ENCODE measurements around the gene STX1A. TPM values are rescaled to one million over a fixed set of nuclear protein-coding genes. Genes with fewer than 3 reads are reported as not detected.

Gene STX1A
- total RNA-seq, 1 experiment from 2014 or later = 20.4 TPM

DNA sequence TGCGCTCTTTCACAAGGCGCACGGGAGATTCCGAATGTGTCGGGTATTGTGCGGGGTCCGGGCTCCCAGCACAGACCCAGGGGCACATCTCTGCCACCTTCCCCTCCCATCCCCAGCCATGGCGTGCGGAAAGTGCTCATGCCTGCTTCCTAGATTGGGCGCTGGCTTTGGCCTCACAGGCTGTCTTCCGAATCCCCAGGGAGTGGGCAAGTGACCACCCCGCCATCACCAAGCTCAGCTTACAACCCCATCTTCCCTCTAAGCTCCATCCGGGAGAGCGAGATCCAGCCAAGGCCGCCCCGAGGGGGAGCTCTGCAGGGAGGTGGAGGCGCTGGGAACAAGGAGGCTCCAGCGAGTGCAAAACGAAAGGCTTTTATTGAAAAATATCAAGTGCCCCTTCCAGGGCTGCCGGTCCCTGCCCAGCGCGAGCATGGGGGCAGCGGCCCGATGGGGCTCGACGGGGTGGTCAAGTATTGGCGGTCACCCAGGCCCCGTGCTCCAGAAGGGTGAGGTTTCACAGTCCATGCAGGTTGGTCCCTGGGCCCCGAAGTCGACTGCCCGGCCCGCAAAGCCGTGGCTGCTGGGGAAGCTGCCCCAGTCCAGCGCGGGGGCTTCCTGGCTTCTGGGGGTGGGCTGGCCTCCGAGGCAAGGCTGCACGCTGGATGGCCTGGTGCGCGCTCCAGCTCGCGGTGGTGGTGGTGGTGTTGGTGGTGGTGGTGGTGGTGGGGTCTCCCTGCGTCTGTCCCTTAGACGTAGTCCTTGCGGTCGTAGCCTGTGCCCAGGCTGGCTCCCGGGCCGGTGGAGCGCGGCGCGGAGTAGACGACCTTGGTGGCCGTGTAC is 49.4 kb upstream of the STX1A start (continued):
- TF ChIP-seq TCF7 (CRISPR knock-in tag; IDR thresholded peaks at IDR 0.05; ENCODE audit: low read depth) (no peak), RORB (CRISPR knock-in tag; IDR thresholded peaks at IDR 0.05) (no peak), KAT7 (CRISPR knock-in tag; IDR thresholded peaks at IDR 0.05; ENCODE audit: borderline replicate concordance) (no peak), ZNF317 (CRISPR knock-in tag; IDR thresholded peaks at IDR 0.05; ENCODE audit: borderline replicate concordance, low read depth) (no peak), MYBL2 (CRISPR knock-in tag; IDR thresholded peaks at IDR 0.05) (no peak)

DNA sequence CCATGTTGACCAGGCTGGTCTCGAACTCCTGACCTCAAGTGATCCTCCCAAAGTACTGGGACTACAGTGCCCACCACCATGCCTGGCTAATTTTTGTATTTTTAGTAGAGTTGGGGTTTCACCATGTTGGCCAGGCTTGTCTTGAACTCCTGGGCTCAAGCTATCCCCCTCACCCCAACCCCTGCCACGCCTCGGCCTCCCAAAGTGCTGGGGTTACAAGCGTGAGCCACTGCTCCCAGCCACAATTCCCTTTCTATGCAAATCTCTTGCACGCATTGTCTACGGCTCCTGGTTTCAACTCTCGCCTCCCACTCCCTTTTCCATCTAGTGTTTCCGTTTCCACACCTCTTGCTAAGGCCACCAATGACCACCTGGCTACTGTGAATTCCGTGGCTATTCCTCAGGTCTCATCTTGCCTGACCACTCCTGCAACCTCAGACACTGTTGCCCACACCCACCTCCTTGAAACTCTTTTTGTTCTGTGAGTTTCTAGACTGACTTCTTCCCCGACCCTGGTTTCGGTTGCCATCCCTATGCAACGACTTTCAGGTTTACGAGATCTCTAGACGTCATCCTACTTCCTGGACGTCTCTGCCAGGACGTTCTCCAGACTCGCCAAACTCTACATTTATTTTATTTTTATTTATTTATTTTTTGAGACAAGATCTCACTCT is 47.2 kb upstream of the STX1A start:
- ChIA-PET CTCF (interaction anchor here (1.1 kb wide), 1 partner anchor 44 kb away, joined by 3 read pairs; no protein-coding TSS in a partner anchor), POLR2A (no interaction called here)
- Mint-ChIP-seq H3K4me3 (no peak overlapping the region), H3K9me3 (no peaks in the 10 kb centered on the region), H3K36me3 (no peaks in the 10 kb centered on the region), H3K27me3 (ENCODE audit: low read depth) (peaks cover 10% of the 10 kb centered on the region; the same call in 1 of the 2 replicates), H3K27ac (no peak overlapping the region), H3K4me1 (peaks cover 21% of the 10 kb centered on the region)
- ATAC-seq (no peak), DNase-seq (ENCODE audit: low spot score) (no peak)
- no peak for TF ChIP-seq ZNF396 (CRISPR knock-in tag; IDR thresholded peaks at IDR 0.05; ENCODE audit: borderline replicate concordance)
- TF ChIP-seq, protein P1, sequence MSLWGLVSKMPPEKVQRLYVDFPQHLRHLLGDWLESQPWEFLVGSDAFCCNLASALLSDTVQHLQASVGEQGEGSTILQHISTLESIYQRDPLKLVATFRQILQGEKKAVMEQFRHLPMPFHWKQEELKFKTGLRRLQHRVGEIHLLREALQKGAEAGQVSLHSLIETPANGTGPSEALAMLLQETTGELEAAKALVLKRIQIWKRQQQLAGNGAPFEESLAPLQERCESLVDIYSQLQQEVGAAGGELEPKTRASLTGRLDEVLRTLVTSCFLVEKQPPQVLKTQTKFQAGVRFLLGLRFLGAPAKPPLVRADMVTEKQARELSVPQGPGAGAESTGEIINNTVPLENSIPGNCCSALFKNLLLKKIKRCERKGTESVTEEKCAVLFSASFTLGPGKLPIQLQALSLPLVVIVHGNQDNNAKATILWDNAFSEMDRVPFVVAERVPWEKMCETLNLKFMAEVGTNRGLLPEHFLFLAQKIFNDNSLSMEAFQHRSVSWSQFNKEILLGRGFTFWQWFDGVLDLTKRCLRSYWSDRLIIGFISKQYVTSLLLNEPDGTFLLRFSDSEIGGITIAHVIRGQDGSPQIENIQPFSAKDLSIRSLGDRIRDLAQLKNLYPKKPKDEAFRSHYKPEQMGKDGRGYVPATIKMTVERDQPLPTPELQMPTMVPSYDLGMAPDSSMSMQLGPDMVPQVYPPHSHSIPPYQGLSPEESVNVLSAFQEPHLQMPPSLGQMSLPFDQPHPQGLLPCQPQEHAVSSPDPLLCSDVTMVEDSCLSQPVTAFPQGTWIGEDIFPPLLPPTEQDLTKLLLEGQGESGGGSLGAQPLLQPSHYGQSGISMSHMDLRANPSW (CRISPR knock-in tag; conservative IDR thresholded peaks at IDR 0.05; ENCODE audit: low read depth) = no peak
- no peak for TF ChIP-seq HMGA2 (CRISPR knock-in tag; IDR thresholded peaks at IDR 0.05)
- TF ChIP-seq, protein P2, sequence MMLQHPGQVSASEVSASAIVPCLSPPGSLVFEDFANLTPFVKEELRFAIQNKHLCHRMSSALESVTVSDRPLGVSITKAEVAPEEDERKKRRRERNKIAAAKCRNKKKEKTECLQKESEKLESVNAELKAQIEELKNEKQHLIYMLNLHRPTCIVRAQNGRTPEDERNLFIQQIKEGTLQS (CRISPR knock-in tag; conservative IDR thresholded peaks at IDR 0.05) = no peak
- TF ChIP-seq ETV6 (CRISPR knock-in tag; IDR thresholded peaks at IDR 0.05) = no peak
- TF ChIP-seq GTF2I (CRISPR knock-in tag; conservative IDR thresholded peaks at IDR 0.05) = no peak
- no peak for TF ChIP-seq ZNF138 (CRISPR knock-in tag; conservative IDR thresholded peaks at IDR 0.05)
- TF ChIP-seq, protein P3, sequence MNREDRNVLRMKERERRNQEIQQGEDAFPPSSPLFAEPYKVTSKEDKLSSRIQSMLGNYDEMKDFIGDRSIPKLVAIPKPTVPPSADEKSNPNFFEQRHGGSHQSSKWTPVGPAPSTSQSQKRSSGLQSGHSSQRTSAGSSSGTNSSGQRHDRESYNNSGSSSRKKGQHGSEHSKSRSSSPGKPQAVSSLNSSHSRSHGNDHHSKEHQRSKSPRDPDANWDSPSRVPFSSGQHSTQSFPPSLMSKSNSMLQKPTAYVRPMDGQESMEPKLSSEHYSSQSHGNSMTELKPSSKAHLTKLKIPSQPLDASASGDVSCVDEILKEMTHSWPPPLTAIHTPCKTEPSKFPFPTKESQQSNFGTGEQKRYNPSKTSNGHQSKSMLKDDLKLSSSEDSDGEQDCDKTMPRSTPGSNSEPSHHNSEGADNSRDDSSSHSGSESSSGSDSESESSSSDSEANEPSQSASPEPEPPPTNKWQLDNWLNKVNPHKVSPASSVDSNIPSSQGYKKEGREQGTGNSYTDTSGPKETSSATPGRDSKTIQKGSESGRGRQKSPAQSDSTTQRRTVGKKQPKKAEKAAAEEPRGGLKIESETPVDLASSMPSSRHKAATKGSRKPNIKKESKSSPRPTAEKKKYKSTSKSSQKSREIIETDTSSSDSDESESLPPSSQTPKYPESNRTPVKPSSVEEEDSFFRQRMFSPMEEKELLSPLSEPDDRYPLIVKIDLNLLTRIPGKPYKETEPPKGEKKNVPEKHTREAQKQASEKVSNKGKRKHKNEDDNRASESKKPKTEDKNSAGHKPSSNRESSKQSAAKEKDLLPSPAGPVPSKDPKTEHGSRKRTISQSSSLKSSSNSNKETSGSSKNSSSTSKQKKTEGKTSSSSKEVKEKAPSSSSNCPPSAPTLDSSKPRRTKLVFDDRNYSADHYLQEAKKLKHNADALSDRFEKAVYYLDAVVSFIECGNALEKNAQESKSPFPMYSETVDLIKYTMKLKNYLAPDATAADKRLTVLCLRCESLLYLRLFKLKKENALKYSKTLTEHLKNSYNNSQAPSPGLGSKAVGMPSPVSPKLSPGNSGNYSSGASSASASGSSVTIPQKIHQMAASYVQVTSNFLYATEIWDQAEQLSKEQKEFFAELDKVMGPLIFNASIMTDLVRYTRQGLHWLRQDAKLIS (CRISPR knock-in tag; IDR thresholded peaks at IDR 0.05; ENCODE audit: borderline replicate concordance) = no peak
- no peak for TF ChIP-seq JUN (CRISPR knock-in tag; IDR thresholded peaks at IDR 0.05)
- no peak for TF ChIP-seq ZNF423 (CRISPR knock-in tag; IDR thresholded peaks at IDR 0.05)
- TF ChIP-seq, protein P4, sequence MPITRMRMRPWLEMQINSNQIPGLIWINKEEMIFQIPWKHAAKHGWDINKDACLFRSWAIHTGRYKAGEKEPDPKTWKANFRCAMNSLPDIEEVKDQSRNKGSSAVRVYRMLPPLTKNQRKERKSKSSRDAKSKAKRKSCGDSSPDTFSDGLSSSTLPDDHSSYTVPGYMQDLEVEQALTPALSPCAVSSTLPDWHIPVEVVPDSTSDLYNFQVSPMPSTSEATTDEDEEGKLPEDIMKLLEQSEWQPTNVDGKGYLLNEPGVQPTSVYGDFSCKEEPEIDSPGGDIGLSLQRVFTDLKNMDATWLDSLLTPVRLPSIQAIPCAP (CRISPR knock-in tag; IDR thresholded peaks at IDR 0.05) = no peak
- TF ChIP-seq, protein P5, sequence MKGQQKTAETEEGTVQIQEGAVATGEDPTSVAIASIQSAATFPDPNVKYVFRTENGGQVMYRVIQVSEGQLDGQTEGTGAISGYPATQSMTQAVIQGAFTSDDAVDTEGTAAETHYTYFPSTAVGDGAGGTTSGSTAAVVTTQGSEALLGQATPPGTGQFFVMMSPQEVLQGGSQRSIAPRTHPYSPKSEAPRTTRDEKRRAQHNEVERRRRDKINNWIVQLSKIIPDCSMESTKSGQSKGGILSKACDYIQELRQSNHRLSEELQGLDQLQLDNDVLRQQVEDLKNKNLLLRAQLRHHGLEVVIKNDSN (CRISPR knock-in tag; IDR thresholded peaks at IDR 0.05) = no peak
- no peak for TF ChIP-seq FOXJ3 (CRISPR knock-in tag; IDR thresholded peaks at IDR 0.05; ENCODE audit: borderline replicate concordance)
- TF ChIP-seq, protein P6, sequence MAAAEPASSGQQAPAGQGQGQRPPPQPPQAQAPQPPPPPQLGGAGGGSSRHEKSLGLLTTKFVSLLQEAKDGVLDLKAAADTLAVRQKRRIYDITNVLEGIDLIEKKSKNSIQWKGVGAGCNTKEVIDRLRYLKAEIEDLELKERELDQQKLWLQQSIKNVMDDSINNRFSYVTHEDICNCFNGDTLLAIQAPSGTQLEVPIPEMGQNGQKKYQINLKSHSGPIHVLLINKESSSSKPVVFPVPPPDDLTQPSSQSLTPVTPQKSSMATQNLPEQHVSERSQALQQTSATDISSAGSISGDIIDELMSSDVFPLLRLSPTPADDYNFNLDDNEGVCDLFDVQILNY (CRISPR knock-in tag; IDR thresholded peaks at IDR 0.05) = no peak
- no peak for TF ChIP-seq NR3C1 (CRISPR knock-in tag; conservative IDR thresholded peaks at IDR 0.05; ENCODE audit: low read depth)
- no peak for TF ChIP-seq ESRRA (CRISPR knock-in tag; IDR thresholded peaks at IDR 0.05; ENCODE audit: borderline replicate concordance)
- TF ChIP-seq, protein P7, sequence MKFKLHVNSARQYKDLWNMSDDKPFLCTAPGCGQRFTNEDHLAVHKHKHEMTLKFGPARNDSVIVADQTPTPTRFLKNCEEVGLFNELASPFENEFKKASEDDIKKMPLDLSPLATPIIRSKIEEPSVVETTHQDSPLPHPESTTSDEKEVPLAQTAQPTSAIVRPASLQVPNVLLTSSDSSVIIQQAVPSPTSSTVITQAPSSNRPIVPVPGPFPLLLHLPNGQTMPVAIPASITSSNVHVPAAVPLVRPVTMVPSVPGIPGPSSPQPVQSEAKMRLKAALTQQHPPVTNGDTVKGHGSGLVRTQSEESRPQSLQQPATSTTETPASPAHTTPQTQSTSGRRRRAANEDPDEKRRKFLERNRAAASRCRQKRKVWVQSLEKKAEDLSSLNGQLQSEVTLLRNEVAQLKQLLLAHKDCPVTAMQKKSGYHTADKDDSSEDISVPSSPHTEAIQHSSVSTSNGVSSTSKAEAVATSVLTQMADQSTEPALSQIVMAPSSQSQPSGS (CRISPR knock-in tag; IDR thresholded peaks at IDR 0.05; ENCODE audit: borderline replicate concordance, low read depth) = no peak
- TF ChIP-seq SOX15 (CRISPR knock-in tag; IDR thresholded peaks at IDR 0.05) = no peak
- no peak for TF ChIP-seq NFATC4 (CRISPR knock-in tag; IDR thresholded peaks at IDR 0.05)
